IMR-90 (cell line): ENCODE data around the gene RAP1A. TPM values are rescaled to one million over a fixed set of nuclear protein-coding genes. Genes with fewer than 3 reads are reported as not detected.

Source experiments
- ATAC-seq: fragments of 200-7000 bp; cut with Tn5 transposase; 2 replicates; pipeline ENCODE4 v1.9.1; 2020; ENCODE audit warnings: low read depth, mild to moderate bottlenecking, moderate library complexity
- BruUV-seq: library from RNA; stranded (reverse); fragments of 400-500 nt; replicated peaks from 2 replicates; lab custom pipeline; 2021; lab: Mats Ljungman, UMichigan
- CTCF ChIA-PET: fragments of 300-600 bp; formaldehyde crosslinking; extraction: SDS; loops from one replicate; lab custom pipeline; 2021; ENCODE audit warnings: antibody characterized with exemption; lab: Yijun Ruan, JAX
- POLR2A ChIA-PET: fragments of 300-600 bp; sonication (Branson Sonifier 250); formaldehyde crosslinking; loops from one replicate; lab custom pipeline; 2022; ENCODE audit warnings: antibody characterized with exemption; ENCODE audit not compliant: unreplicated experiment; lab: Charles Lee
- DNase-seq: peaks from one replicate; pipeline ENCODE4 v3.0.0; 2013
- H2AFZ ChIP-seq: replicated peaks from 2 replicates; pipeline ENCODE3; 2013; ENCODE audit warnings: low read length, mild to moderate bottlenecking; ENCODE audit not compliant: poor library complexity
- H2AK5ac ChIP-seq: 2 replicates; pipeline ENCODE4 v1.6.1; 2013; ENCODE audit warnings: low read depth, low read length, inconsistent platforms
- H2AK9ac ChIP-seq: replicated peaks from 2 replicates; pipeline ENCODE3; 2013; ENCODE audit warnings: mild to moderate bottlenecking, low read depth, low read length, moderate library complexity; ENCODE audit not compliant: poor library complexity
- H2BK120ac ChIP-seq: 2 replicates; pipeline ENCODE4 v1.6.1; 2013; ENCODE audit warnings: low read depth, low read length, inconsistent platforms
- H2BK15ac ChIP-seq: 3 replicates; pipeline ENCODE4 v1.6.1; 2013; ENCODE audit warnings: low read depth, low read length, inconsistent platforms
- H2BK20ac ChIP-seq: 2 replicates; pipeline ENCODE4 v1.6.1; 2013; ENCODE audit warnings: low read depth, mild to moderate bottlenecking, inconsistent platforms, low read length, moderate library complexity
- H2BK5ac ChIP-seq: 2 replicates; pipeline ENCODE4 v1.6.1; 2013; ENCODE audit warnings: mild to moderate bottlenecking, low read depth, low read length, inconsistent platforms; ENCODE audit not compliant: poor library complexity, severe bottlenecking
- H3K14ac ChIP-seq: replicated peaks from 2 replicates; pipeline ENCODE4 v1.6.1; 2013; ENCODE audit warnings: low read depth, low read length, inconsistent platforms
- H3K18ac ChIP-seq: 2 replicates; pipeline ENCODE4 v1.6.1; 2013; ENCODE audit warnings: low read depth, low read length, control low read depth
- H3K23ac ChIP-seq: 2 replicates; pipeline ENCODE4 v1.6.1; 2013; ENCODE audit warnings: low read depth, low read length, inconsistent platforms
- H3K27ac ChIP-seq: 2 replicates; pipeline ENCODE4 v1.5.1; 2013; ENCODE audit warnings: mild to moderate bottlenecking, control low read depth, low read length; ENCODE audit not compliant: insufficient read depth
- H3K27me3 ChIP-seq: 2 replicates; pipeline ENCODE4 v1.6.1; 2013; ENCODE audit warnings: low read length; ENCODE audit not compliant: control insufficient read depth, insufficient read depth
- H3K36me3 ChIP-seq: 2 replicates; pipeline ENCODE4 v1.6.1; 2013; ENCODE audit warnings: low read length, mixed read lengths; ENCODE audit not compliant: control insufficient read depth, insufficient read depth
- H3K4ac ChIP-seq: 2 replicates; pipeline ENCODE4 v1.6.1; 2013; ENCODE audit warnings: low read depth, low read length, inconsistent platforms
- H3K4me1 ChIP-seq: 2 replicates; pipeline ENCODE4 v1.6.1; 2013; ENCODE audit warnings: low read length, mixed read lengths; ENCODE audit not compliant: control insufficient read depth, insufficient read depth
- H3K4me2 ChIP-seq: 2 replicates; pipeline ENCODE4 v1.6.1; 2013; ENCODE audit warnings: low read depth, mild to moderate bottlenecking, control low read depth, low read length, moderate library complexity
- H3K4me3 ChIP-seq: 2 replicates; pipeline ENCODE4 v1.5.1; 2013; ENCODE audit warnings: low read depth, mild to moderate bottlenecking, control low read depth, low read length, moderate library complexity; ENCODE audit not compliant: insufficient read depth
- H3K56ac ChIP-seq: 2 replicates; pipeline ENCODE4 v1.6.1; 2013; ENCODE audit warnings: low read length, inconsistent platforms; ENCODE audit not compliant: insufficient read depth; ENCODE audit errors: extremely low read depth
- H3K79me1 ChIP-seq, 2 experiments: 2 replicates each; pipeline ENCODE4 v1.6.1; 2013; ENCODE audit warnings: low read length in 2 of 2, inconsistent platforms in 1 of 2, low read depth in 1 of 2
- H3K9ac ChIP-seq: 2 replicates; pipeline ENCODE4 v1.6.1; 2013; ENCODE audit warnings: low read depth, low read length, control low read depth
- H3K9me1 ChIP-seq: 2 replicates; pipeline ENCODE4 v1.6.1; 2013; ENCODE audit warnings: low read length, inconsistent platforms; ENCODE audit not compliant: insufficient read depth
- H3K9me3 ChIP-seq: 2 replicates; pipeline ENCODE4 v1.6.1; 2013; ENCODE audit warnings: low read length; ENCODE audit not compliant: control insufficient read depth, insufficient read depth
- H4K20me1 ChIP-seq: 2 replicates; pipeline ENCODE4 v1.6.1; 2013; ENCODE audit warnings: low read length, inconsistent platforms; ENCODE audit not compliant: insufficient read depth
- H4K5ac ChIP-seq: 2 replicates; pipeline ENCODE4 v1.6.1; 2013; ENCODE audit warnings: mild to moderate bottlenecking, low read depth, low read length, control low read depth
- H4K8ac ChIP-seq, 2 experiments: 2 replicates each; pipeline ENCODE4 v1.6.1; 2013; ENCODE audit warnings: low read depth in 2 of 2, low read length in 2 of 2, control low read depth in 1 of 2, inconsistent platforms in 1 of 2
- H4K91ac ChIP-seq: 2 replicates; pipeline ENCODE4 v1.6.1; 2013; ENCODE audit warnings: low read depth, low read length, inconsistent platforms; ENCODE audit not compliant: insufficient read depth
- NFE2L2 ChIP-seq: fragments of 150-350 bp; IDR thresholded peaks from 2 replicates; pipeline ENCODE4 v1.6.1; 2016; ENCODE audit warnings: low read depth, mild to moderate bottlenecking, low read length
- dilution Hi-C: fragments of 300-500 bp; cut with HindIII; formaldehyde crosslinking; loops from one replicate; pipeline ENCODE4 v1.14.3; 2018; ENCODE audit warnings: low sequenced_read_pairs; ENCODE audit not compliant: unreplicated experiment
- in situ Hi-C: fragments of 300-500 bp; cut with MboI; formaldehyde crosslinking; loops from 3 replicates; pipeline ENCODE4 v1.14.3; 2019; ENCODE audit warnings: low sequenced_read_pairs, inconsistent platforms, mixed read lengths
- intact Hi-C: fragments of 100-400 bp; cut with micrococcal nuclease; formaldehyde crosslinking; loops from 2 replicates; pipeline ENCODE4 v1.10.0; 2022
- polyA plus RNA-seq, 3 experiments: library from polyadenylated mRNA; depleted of rRNA; stranded (reverse); fragments of >200 nt; gene quantifications; 2 replicates each; pipeline ENCODE4 v1.2.3, GENCODE V29; 2012; ENCODE audit warnings: low replicate concordance in 1 of 3
- total RNA-seq: library from RNA; depleted of rRNA; stranded (reverse); fragments of >200 nt; gene quantifications from 2 replicates; pipeline ENCODE4 v1.2.3, GENCODE V29; 2012
- TF ChIP-seq, protein P1 (sequence below): fragments of 150-350 bp; IDR thresholded peaks from 2 replicates; pipeline ENCODE4 v1.6.1; 2017; ENCODE audit warnings: mild to moderate bottlenecking, antibody characterized with exemption, low read length, low read depth
- TF ChIP-seq, protein P2 (sequence below): fragments of 150-350 bp; IDR thresholded peaks from 2 replicates; pipeline ENCODE4 v1.6.1; 2016; ENCODE audit warnings: low read depth, mild to moderate bottlenecking, low read length, moderate library complexity, borderline replicate concordance

Gene RAP1A
- total and polyA plus RNA-seq, 2 of the 4 experiments (the other 2 are of a cell fraction): 18.1 to 43.6 TPM

DNA sequence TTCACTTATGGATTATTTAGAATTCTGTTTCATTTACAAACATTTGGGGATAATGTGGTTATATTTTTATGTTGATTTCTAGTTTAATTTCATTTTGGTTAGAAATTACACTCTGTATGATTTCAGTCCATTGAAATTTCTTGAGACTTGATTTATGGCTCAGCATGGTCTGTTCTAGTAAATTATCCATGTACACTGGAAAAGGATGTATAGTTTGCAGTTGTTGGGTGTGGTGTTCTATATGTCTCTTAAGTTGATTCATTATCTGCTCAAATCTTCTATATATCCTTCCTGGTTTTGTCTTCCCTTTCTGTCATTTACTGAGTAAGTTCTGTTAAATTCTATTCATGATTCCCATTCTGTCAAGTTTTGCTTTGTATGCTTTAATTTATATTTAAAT, 52.3 kb downstream of the RAP1A start:
- no peak overlapping the region for H3K14ac ChIP-seq
- H3K4me1 ChIP-seq: peaks cover 3% of the 10 kb centered on the region
- dilution Hi-C loops (no loop called here), in situ Hi-C loops (no loop called here), intact Hi-C loops (no loop called here)
- peaks cover 12 to 58% of the 10 kb centered on the region in 2 experiments; a peak in 3 of 4 replicates for H3K79me1 ChIP-seq
- no peak overlapping the region for H2AK9ac ChIP-seq
- H3K4me2 ChIP-seq: no peak overlapping the region
- H2BK20ac ChIP-seq: no peak overlapping the region
- no peak for DNase-seq
- no peak for TF ChIP-seq NFE2L2
- TF ChIP-seq, protein P1, sequence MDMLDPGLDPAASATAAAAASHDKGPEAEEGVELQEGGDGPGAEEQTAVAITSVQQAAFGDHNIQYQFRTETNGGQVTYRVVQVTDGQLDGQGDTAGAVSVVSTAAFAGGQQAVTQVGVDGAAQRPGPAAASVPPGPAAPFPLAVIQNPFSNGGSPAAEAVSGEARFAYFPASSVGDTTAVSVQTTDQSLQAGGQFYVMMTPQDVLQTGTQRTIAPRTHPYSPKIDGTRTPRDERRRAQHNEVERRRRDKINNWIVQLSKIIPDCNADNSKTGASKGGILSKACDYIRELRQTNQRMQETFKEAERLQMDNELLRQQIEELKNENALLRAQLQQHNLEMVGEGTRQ: no peak
- TF ChIP-seq, protein P2, sequence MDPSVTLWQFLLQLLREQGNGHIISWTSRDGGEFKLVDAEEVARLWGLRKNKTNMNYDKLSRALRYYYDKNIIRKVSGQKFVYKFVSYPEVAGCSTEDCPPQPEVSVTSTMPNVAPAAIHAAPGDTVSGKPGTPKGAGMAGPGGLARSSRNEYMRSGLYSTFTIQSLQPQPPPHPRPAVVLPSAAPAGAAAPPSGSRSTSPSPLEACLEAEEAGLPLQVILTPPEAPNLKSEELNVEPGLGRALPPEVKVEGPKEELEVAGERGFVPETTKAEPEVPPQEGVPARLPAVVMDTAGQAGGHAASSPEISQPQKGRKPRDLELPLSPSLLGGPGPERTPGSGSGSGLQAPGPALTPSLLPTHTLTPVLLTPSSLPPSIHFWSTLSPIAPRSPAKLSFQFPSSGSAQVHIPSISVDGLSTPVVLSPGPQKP: no peak
- H4K8ac ChIP-seq: no peak overlapping the region
- POLR2A ChIA-PET: no interaction called here
- H3K36me3 ChIP-seq: peaks cover 3% of the 10 kb centered on the region; the same call in 1 of the 2 replicates
- no peak overlapping the region for H3K4ac ChIP-seq
- H3K9me1 ChIP-seq: 0 out of 2 replicates have a peak, but pooled peaks cover 5% of the 10 kb centered on the region
- peaks cover 4% of the 10 kb centered on the region; the same call in 1 of the 2 replicates for H4K20me1 ChIP-seq
- no peak overlapping the region for H3K9ac ChIP-seq
- H2BK5ac ChIP-seq: no peak overlapping the region
- H4K91ac ChIP-seq: no peak overlapping the region
- H3K18ac ChIP-seq: no peak overlapping the region
- H2AFZ ChIP-seq: no peak overlapping the region
- H2AK5ac ChIP-seq: no peak overlapping the region
- no peaks in the 10 kb centered on the region for H3K9me3 ChIP-seq
- ATAC-seq: no peak
- H3K4me3 ChIP-seq: no peak overlapping the region
- H2BK120ac ChIP-seq: no peak overlapping the region
- no peak overlapping the region for H3K23ac ChIP-seq
- no peak overlapping the region for H4K5ac ChIP-seq
- H3K27me3 ChIP-seq: no peaks in the 10 kb centered on the region
- BruUV-seq: no TSS peak
- no peak overlapping the region for H3K56ac ChIP-seq
- CTCF ChIA-PET: interaction anchor here (0.7 kb wide), 1 partner anchor 164 kb away, joined by 4 read pairs; no protein-coding TSS in a partner anchor
- no peak overlapping the region for H2BK15ac ChIP-seq
- no peak overlapping the region for H3K27ac ChIP-seq
